ENCODE data around the gene PRKAR1B.

GRCh38 chr7:594212-594913 is 132.7 kb downstream of the PRKAR1B start:
- TF ChIP-seq CTCF (IDR thresholded peaks at IDR 0.05 in 8 of 11, conservative IDR thresholded peaks at IDR 0.05 in 3 of 11) (no peak), POLR2AphosphoS5 (IDR thresholded peaks at IDR 0.05) (no peak)
